ENCODE results near the gene PTPN12. TPM values are rescaled to one million over a fixed set of nuclear protein-coding genes. Genes with fewer than 3 reads are reported as not detected.

PTPN12 gene
- total RNA-seq, 4 donors from 2014 or later = 64.6 to 130 (median 95.5) TPM

DNA sequence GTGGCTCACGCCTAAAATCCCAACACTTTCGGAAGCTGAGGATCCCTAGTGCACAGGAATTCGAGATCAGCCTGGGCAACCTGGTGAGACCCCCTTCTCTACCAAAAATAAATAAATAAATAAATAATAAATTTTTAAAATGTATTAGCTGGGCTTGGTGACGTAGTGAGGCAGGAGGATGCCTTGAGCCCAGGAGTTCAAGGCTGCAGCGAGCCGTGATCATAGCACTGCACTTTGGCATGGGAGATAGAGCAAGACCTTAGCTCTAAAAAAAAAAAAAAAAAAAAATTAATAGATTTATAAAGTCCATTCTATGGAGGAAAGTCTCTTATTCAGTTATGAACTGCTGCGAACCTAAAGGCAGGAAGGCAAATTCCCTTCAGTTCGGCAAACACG lies 1.1 kb upstream of the PTPN12 start:
- Histone ChIP-seq H3K27me3 (no peaks in the 10 kb centered on the region), H3K9me3 (no peaks in the 10 kb centered on the region), H3K27ac (peak overlapping the region; percentile 94), H3K4me3 (peak overlapping the region; percentile 85), H3K4me1 (peaks cover 18% of the 10 kb centered on the region), H3K36me3 (no peaks in the 10 kb centered on the region)
- no peak for TF ChIP-seq POLR2A (IDR thresholded peaks at IDR 0.05)
- TF ChIP-seq, protein P1, sequence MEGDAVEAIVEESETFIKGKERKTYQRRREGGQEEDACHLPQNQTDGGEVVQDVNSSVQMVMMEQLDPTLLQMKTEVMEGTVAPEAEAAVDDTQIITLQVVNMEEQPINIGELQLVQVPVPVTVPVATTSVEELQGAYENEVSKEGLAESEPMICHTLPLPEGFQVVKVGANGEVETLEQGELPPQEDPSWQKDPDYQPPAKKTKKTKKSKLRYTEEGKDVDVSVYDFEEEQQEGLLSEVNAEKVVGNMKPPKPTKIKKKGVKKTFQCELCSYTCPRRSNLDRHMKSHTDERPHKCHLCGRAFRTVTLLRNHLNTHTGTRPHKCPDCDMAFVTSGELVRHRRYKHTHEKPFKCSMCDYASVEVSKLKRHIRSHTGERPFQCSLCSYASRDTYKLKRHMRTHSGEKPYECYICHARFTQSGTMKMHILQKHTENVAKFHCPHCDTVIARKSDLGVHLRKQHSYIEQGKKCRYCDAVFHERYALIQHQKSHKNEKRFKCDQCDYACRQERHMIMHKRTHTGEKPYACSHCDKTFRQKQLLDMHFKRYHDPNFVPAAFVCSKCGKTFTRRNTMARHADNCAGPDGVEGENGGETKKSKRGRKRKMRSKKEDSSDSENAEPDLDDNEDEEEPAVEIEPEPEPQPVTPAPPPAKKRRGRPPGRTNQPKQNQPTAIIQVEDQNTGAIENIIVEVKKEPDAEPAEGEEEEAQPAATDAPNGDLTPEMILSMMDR (IDR thresholded peaks at IDR 0.05) = no peak
- TF ChIP-seq POLR2AphosphoS5 (IDR thresholded peaks at IDR 0.05) = no peak
- TF ChIP-seq EP300 (IDR thresholded peaks at IDR 0.05) = no peak
- 33% methylated on average over 9 of the region's 9 CpGs for WGBS
- DNase-seq (ENCODE audit: low spot score in 2 of 2) = no peak

DNA sequence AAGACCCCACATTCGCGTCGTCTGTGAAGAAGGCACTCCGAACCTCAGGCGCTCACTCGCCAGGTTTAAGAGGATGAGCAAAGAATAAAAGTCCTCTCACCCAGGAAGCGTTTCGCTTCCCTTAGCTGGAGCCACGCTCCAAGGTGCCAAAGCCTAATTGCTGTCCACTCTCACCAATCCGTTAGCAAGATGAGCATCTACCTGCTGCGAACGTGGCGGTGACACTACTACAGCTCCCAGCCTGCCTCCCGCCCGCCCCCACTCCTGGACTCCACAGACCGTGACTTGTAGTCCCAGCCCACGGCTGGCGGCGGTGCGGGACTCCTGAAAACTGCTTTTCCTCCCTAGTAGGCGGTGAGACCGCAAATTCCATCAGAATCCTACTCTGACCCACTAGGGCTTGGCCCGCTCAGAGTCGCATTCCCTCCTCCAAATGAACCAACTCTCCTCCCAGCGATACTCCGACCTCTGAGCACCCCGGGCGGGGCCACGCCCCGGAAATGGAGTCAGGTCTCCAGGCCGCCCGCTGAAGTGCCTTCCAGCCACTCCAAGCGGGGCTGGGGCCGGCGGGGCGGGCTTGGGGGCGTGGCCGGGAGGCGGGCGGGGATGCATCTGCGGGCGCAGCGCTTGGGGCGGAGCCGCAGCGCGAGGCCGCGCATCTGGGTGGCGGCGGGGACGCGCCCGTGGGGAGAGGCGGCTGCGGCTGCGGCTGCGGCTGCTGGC lies 521 bp upstream of the PTPN12 start:
- Histone ChIP-seq H3K4me1 (peaks cover 24% of the 10 kb centered on the region), H3K9me3 (no peaks in the 10 kb centered on the region), H3K27ac (peak overlapping the region; percentile 94), H3K27me3 (no peaks in the 10 kb centered on the region), H3K4me3 (peak overlapping the region; percentile 85), H3K36me3 (no peaks in the 10 kb centered on the region)
- peak; percentile 97 to 98 for DNase-seq (ENCODE audit: low spot score in 2 of 2)
- WGBS = 1% methylated on average over 19 of the region's 58 CpGs
- TF ChIP-seq POLR2A (IDR thresholded peaks at IDR 0.05) = peak in 1 of 2 donors; percentile 67
- no peak for TF ChIP-seq EP300 (IDR thresholded peaks at IDR 0.05)
- TF ChIP-seq, protein P1 (IDR thresholded peaks at IDR 0.05) = no peak
- peak in 2 of 3 donors; percentile 34 to 69 for TF ChIP-seq POLR2AphosphoS5 (IDR thresholded peaks at IDR 0.05)

DNA sequence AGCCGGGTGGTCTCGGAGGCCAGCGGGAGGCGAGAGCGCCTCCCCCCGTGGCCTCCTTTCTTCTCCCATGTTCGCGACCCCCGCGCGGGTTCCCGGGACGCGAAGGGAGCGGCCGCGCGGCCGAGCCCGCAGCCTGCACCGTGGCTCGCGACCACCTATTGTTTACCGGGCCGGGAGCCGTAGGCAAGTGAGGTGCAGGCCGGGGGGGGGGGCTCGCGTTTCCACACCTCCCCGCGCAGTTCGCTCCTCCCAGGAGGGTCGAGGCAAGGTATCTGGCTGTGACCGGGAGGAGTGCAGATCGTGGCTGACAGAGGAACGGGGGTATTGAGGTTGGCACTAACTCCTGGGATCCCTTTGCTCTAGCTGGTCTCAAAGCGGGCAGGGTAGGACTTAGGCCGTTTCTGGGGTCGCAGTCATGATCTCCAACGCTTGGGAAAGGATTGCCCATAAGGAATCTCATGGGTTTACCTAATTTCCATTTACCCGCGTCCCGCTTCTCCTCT lies 734 bp downstream of the PTPN12 start:
- Histone ChIP-seq H3K27ac (peak overlapping the region; percentile 94), H3K27me3 (no peaks in the 10 kb centered on the region), H3K36me3 (no peaks in the 10 kb centered on the region), H3K9me3 (no peaks in the 10 kb centered on the region), H3K4me1 (peaks cover 36% of the 10 kb centered on the region), H3K4me3 (peak overlapping the region; percentile 85)
- TF ChIP-seq POLR2AphosphoS5 (IDR thresholded peaks at IDR 0.05) = no peak
- TF ChIP-seq POLR2A (IDR thresholded peaks at IDR 0.05) = no peak
- TF ChIP-seq EP300 (IDR thresholded peaks at IDR 0.05) = no peak
- TF ChIP-seq, protein P1 (IDR thresholded peaks at IDR 0.05) = no peak
- peak in 1 of 2 donors; percentile 72 for DNase-seq (ENCODE audit: low spot score in 2 of 2)
- WGBS = 0% methylated on average over 34 of the region's 43 CpGs

DNA sequence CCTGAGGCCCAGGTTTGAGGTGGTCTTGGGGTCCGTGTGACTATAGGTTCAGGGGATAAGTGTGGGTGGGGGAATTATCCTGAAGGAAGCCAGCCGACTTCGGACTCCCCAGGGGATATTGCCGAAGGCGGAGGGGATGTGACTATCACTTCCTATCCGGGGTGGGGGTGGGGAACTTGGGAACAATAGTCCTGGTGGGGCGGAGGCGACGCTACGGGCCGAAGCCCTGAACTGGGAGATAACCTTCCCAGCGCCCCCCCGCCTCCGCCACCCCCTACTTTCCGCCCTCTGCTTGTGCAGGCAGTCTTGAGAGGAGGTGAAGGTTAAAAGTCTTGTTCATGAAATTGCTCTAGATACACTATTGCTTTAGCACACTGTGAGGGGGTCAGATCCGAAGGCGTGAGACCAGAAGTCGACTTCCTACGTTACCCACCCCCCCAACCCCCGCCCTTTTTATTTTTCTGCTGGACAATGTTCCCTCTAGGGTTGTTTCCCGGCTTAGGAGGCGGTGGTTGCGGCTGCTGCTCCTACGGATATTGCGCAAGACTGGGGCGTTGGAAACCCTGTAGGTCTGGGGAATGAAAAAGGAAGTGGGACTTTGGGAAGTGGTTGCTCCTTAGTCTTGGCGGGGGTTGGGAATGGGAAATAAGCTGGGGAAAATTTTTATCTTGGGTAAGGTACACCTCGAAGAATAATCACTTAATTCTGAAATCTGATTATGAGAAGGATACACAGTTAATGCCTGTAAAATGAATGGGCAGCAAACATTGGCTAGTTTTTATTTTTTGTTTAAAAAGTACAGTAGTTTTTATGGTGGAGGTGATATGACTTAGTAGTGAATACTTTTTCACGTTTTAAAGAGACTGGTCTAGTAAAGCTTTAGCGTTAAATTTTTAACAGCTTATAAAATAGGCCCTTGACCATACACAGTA lies 1.5 kb downstream of the PTPN12 start:
- Histone ChIP-seq H3K27ac (peak overlapping the region; percentile 94), H3K4me1 (peaks cover 42% of the 10 kb centered on the region), H3K36me3 (no peaks in the 10 kb centered on the region), H3K9me3 (no peaks in the 10 kb centered on the region), H3K4me3 (peak overlapping the region; percentile 85), H3K27me3 (no peaks in the 10 kb centered on the region)
- WGBS = 6% methylated on average over 28 of the region's 30 CpGs
- TF ChIP-seq EP300 (IDR thresholded peaks at IDR 0.05) (no peak), POLR2A (IDR thresholded peaks at IDR 0.05) (no peak), POLR2AphosphoS5 (IDR thresholded peaks at IDR 0.05) (peak in 2 of 3 donors; percentile 66 to 72)
- TF ChIP-seq, protein P1 (IDR thresholded peaks at IDR 0.05) = no peak
- DNase-seq (ENCODE audit: low spot score in 2 of 2) = peak; percentile 94
